Limb (tissue), 2 donors: ENCODE data around the gene CHD9.
"Not testable (repeated sequence)": the region's sequence is repeated elsewhere in the genome, so short reads cannot be mapped to it uniquely, and the experiment has no call there.

Experiments
- DNase-seq, 2 donors: peaks; one replicate each; pipeline ENCODE4 v3.0.0-alpha.2; 2016; ENCODE audit errors: extremely low spot score in 2 of 2

The CHD9 gene

GRCh38 chr16:53054670-53055485 is at the start of gene CHD9:
TSS of gene CHD9 (plus strand) at chr16:53054991. CDS start at chr16:53156090, 101,099 bp downstream.
- DNase-seq: peak; percentile 91 to 92

DNA sequence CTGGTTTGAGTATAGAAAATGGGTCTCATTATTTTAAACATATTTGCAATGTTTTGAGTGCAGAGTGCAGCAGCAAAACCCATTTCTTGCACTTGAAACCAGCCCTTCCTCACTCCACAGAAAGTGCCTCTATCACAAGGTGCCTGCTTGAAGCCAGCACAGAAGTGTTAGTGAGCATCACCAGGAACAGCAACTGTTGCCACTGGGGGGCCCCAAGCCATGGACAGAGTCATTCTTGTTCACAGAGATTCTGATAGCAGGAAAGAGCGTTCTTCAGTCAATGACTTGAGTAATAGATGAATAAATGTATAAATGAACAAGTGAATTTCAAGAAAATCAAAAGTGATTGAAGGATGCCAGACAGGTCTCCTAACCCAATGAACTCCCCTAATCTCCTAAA is 47.7 kb upstream of the CHD9 start:
- DNase-seq: no peak

DNA sequence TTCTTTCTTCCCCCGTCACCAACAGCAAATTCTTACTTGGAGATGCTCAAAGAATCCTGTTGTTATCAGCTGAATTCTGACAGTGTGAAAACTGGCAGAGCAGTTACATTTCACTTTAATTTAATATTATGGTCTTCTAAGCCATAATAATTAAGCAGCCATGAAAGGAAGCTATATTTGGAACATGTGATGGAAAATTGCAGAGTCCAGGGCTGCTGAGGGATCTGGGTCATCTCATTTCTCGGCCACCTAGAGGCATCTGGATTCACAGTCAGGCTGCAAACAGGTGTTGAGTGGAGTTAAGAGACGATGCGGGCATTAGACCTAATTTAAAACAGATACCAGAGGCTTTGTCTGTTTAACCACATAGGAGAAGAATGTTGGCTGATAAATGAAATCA is 40.5 kb upstream of the CHD9 start:
- no peak for DNase-seq

- DNase-seq: no peak
Observed at GRCh38 chr16:53018834-53019416, 35.9 kb upstream of the CHD9 start.

- peak; percentile 73 to 83 for DNase-seq
Observed at GRCh38 chr16:53022374-53022773, 32.4 kb upstream of the CHD9 start.

GRCh38 chr16:53024045-53024444 is 30.7 kb upstream of the CHD9 start:
- no peak for DNase-seq

- DNase-seq: no peak
Observed at GRCh38 chr16:53029971-53030370, 24.8 kb upstream of the CHD9 start.

- no peak for DNase-seq
Observed at GRCh38 chr16:53031323-53031942, 23.4 kb upstream of the CHD9 start.

DNA sequence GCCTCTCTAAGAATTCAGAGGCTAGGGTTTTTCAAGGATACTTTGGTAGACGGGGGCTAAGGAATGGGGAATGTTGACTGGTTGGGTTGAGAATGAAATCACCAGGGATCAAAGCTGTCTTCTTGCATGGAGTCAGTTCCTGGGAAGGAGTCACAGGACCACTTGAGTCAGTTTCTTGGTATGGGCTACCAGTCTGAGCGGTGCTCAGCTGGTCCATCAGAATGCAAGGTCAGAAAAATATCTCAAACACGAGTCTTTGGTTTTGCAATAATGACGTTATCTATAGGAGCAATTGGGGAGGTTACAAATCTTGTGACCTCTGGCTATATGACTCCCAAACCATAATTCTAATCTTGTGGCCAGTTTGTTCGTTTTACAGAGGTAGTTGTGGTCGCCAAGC is 20.5 kb upstream of the CHD9 start:
- no peak for DNase-seq

- DNase-seq: no peak
Observed at GRCh38 chr16:53035176-53035942, 19.4 kb upstream of the CHD9 start.

DNA sequence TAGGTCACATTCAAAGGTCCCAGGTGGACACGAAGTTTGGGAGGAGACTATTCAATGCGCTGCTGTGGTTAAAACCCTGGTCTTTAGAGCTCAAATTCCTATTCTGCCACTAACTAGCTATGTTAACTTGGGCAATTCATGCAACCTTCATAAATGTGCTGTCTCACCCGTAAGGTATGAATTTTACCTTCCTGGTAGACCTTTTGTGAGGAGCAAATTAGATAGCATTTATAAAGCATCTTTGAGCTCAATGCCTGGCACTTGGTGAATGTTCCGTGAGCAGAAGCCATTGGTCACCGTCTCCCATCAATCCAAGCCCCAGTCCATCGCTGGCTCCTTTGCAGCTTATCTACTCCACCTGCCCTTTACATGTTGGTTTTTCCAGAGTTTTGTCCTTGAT is 18.7 kb upstream of the CHD9 start:
- DNase-seq: no peak

GRCh38 chr16:53036711-53037110 is 18.1 kb upstream of the CHD9 start:
- DNase-seq: not testable (repeated sequence)

- DNase-seq: no peak
Observed at GRCh38 chr16:53040788-53041187, 14.0 kb upstream of the CHD9 start.

- peak; percentile 87 to 90 for DNase-seq
Observed at GRCh38 chr16:53041320-53042051, 13.3 kb upstream of the CHD9 start.

- DNase-seq: no peak
Observed at GRCh38 chr16:53042235-53042701, 12.5 kb upstream of the CHD9 start.

DNA sequence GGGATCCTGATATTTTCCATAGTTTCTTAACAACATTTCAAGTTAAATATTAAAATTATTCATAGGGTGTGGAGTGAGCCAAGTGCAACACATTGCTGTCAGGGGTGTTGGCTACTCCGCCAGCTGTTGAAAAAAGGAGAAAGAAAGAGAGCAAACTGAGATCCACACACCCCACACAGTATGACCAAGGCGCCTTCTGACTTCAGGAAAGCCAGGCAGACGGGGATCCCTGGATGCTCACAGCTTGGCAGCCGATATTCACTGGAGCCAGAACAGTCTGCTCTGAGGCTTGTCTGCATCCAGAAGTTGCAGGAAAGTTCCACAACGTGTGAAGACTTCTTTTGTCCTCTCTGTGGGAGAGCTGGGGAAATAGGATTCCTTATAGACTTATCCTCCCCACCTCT is 11.4 kb upstream of the CHD9 start:
- peak; percentile 51 to 54 for DNase-seq

DNA sequence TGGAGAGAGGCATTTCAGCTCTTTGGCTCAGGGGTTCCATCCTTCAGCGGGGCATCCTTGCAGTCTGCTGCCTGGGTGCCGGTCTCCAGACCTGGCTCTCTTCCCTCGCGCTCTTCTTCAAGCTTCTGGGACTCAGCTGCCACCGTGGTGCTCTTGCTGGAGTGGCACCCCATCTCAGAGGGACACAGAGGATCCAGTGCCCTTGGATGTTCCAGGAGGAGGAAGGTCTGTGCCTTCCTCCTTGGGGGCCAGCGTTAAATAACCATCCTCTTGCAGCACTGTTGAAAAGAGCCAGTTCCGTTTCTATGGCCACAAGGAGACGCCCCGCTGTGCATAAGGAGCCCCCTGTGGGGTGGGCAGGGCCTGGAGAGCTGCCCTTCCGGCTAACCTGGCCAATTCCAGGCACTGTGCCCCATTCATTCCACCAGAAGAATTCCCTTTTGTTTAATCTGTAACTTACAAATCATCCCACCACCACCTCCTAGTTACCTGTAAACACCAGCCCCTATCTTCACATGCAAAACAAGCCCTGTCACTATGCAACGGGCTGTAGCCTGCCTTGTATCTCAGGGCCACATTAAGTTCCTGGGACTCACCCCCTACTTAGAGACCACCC is 10.7 kb upstream of the CHD9 start:
- peak; percentile 58 to 64 for DNase-seq

- no peak for DNase-seq
Observed at GRCh38 chr16:53045341-53046220, 9.2 kb upstream of the CHD9 start.

GRCh38 chr16:53047515-53047914 is 7.3 kb upstream of the CHD9 start:
- not testable (repeated sequence) for DNase-seq
